Fibroblast of pulmonary artery (primary cell): ENCODE data around the gene THADA.

Experiments used
- DNase-seq: peaks from one replicate; pipeline ENCODE4 v3.0.0-alpha.2; 2010; ENCODE audit warnings: low read depth
- H3K4me3 ChIP-seq: replicated peaks from 2 replicates; pipeline ENCODE4 v1.5.1; 2011; ENCODE audit warnings: low read depth, mild to moderate bottlenecking, control low read depth, low read length, moderate library complexity
- TF ChIP-seq, protein P1 (sequence below): IDR thresholded peaks from 2 replicates; pipeline ENCODE4 v1.5.1; 2011; ENCODE audit warnings: mild to moderate bottlenecking, control low read depth, low read length, inconsistent platforms; ENCODE audit errors: missing control alignments

Gene THADA

GRCh38 chr2:43347746-43348145 lies 248.1 kb downstream of the THADA start:
- H3K4me3 ChIP-seq = no peak overlapping the region
- no peak for DNase-seq
- TF ChIP-seq, protein P1, sequence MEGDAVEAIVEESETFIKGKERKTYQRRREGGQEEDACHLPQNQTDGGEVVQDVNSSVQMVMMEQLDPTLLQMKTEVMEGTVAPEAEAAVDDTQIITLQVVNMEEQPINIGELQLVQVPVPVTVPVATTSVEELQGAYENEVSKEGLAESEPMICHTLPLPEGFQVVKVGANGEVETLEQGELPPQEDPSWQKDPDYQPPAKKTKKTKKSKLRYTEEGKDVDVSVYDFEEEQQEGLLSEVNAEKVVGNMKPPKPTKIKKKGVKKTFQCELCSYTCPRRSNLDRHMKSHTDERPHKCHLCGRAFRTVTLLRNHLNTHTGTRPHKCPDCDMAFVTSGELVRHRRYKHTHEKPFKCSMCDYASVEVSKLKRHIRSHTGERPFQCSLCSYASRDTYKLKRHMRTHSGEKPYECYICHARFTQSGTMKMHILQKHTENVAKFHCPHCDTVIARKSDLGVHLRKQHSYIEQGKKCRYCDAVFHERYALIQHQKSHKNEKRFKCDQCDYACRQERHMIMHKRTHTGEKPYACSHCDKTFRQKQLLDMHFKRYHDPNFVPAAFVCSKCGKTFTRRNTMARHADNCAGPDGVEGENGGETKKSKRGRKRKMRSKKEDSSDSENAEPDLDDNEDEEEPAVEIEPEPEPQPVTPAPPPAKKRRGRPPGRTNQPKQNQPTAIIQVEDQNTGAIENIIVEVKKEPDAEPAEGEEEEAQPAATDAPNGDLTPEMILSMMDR = no peak

- no peak for DNase-seq
- TF ChIP-seq, protein P1 = no peak
Measured at GRCh38 chr2:43346602-43347567, 249.0 kb downstream of the THADA start.

GRCh38 chr2:43345872-43346271 lies 250.0 kb downstream of the THADA start:
- no peak for DNase-seq
- no peak overlapping the region for H3K4me3 ChIP-seq
- TF ChIP-seq, protein P1 = no peak

More at GRCh38 chr2:43346602-43347567, 249.0 kb downstream of the THADA start:
- H3K4me3 ChIP-seq = no peak overlapping the region

DNA sequence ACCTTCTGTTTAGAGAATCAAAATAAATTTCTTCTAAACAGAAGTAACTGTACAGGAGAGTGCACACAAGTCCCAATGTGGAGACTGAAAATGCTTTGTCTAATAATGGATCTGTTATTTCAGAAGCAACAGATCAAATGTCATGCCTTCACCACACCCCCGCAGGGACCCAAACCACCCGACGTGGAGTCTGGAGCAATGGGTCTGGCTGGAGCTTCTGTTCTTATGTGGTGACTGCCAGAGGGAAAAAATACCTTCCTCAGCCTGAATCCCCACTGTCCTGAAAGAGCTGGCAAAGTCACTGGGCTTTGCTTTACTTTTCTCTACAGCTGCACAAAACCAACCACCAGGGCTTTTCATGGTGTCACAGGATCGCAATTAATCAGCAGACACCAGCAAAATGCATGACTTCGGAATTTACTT lies 250.4 kb downstream of the THADA start:
- TF ChIP-seq, protein P1 = peak; percentile 1
- DNase-seq = no peak
- H3K4me3 ChIP-seq = no peak overlapping the region

DNA sequence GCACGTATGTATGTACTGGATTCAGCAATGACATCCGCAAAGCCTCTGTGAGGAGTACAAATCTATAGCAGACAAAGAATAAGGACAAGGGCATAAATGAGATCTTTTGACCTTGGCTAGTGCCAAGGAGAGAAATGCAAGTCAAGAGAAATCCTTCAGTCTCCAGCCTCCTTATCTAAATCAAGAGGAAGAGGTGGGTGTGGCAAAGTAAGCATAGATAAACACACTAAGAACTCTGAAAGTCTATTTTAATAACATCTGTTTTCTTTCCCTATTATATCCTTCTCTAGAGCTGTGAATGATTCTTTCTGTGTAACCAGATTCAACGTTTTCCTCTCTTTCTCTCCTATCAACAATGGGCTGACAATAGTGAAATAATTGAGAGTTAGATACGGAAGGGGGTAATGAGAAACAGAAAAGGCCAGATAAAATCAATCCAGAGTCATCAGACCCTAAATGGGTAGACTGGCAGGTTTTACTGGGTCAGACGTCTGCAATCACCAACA lies 250.9 kb downstream of the THADA start:
- TF ChIP-seq, protein P1 = no peak
- DNase-seq = no peak
- H3K4me3 ChIP-seq = no peak overlapping the region

- TF ChIP-seq, protein P1 = no peak
- peak; percentile 91 for DNase-seq
- H3K4me3 ChIP-seq = no peak overlapping the region
Measured at GRCh38 chr2:43343573-43344304, 252.1 kb downstream of the THADA start.
